Measurements from ENCODE around the gene BPTF.

BPTF gene

DNA sequence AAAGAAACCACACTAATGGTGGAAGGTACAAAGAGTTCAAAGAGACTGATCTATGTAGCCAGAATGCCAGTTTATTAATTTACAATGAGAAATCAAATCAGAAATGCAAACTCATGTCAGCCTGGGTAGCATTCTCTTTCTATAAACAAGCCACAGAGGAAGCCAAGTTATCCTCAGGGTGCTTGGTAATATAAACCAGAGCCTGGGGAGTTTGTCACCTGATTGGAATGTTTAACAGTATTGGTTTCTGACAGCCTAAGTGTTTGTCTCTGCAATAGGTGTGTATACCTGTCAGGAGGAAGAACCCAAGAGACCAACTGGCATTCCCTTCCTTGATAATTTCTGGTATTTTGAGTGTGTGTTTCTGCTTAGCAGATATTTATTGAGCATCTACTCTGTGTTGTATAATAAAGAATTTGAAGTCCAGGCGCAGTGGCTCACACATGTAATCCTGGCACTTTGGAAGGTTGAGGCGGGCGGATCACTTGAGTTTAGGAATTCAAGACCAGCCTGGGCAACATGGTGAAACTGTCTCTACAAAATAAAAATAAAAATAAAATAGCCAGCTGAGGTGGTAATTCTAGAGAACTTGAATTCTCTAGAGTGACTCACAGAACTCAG, 174.1 kb downstream of the BPTF start:
- TF ChIP-seq, protein P1, sequence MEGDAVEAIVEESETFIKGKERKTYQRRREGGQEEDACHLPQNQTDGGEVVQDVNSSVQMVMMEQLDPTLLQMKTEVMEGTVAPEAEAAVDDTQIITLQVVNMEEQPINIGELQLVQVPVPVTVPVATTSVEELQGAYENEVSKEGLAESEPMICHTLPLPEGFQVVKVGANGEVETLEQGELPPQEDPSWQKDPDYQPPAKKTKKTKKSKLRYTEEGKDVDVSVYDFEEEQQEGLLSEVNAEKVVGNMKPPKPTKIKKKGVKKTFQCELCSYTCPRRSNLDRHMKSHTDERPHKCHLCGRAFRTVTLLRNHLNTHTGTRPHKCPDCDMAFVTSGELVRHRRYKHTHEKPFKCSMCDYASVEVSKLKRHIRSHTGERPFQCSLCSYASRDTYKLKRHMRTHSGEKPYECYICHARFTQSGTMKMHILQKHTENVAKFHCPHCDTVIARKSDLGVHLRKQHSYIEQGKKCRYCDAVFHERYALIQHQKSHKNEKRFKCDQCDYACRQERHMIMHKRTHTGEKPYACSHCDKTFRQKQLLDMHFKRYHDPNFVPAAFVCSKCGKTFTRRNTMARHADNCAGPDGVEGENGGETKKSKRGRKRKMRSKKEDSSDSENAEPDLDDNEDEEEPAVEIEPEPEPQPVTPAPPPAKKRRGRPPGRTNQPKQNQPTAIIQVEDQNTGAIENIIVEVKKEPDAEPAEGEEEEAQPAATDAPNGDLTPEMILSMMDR (IDR thresholded peaks at IDR 0.05; ENCODE audit: control insufficient read depth, extremely low read depth, insufficient read depth): no peak
- no peak overlapping the region for H3K4me3 ChIP-seq (ENCODE audit: low read depth, low read length)
- DNase-seq (ENCODE audit: low read depth): no peak

DNA sequence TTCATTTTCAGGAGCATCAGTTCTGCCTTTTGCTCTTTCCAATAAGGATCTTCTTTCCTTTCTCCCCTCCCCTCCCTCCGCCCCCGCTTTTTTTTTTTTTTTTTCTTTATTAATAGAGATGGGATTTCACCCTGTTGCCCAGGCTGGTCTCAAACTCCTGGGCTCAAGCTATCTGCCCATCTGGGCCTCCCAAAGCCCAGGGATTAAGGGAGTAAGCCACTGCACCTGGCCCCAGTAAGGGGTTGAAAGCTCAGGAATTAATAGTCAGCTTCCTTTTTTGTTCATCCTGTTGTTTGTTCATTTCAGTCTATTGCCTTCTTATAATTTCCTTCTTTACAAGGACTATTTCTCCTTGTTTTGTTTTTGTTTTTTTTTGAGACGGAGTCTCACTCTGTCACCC, 178.9 kb downstream of the BPTF start:
- no peak for DNase-seq (ENCODE audit: low read depth)

DNA sequence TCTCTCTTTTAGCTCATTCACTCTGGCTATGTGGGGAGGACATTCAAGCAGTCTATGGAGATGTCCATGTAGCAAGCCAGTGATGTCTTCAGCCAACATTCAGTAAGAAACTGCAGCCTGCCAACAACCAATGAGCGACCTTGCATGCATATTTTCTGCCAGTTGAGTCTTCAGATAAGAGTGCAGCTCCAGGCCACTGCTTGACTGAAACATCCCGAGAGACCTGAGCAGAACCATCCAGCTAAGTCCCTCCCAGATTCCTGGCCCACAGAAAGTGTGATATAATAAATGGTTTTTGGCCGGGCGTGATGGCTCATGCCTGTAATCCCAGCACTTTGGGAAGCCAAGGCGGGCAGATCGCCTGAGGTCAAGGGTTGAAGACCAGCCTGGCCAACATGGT, 181.5 kb downstream of the BPTF start:
- TF ChIP-seq, protein P1 (IDR thresholded peaks at IDR 0.05; ENCODE audit: control insufficient read depth, extremely low read depth, insufficient read depth): no peak
- no peak overlapping the region for H3K4me3 ChIP-seq (ENCODE audit: low read depth, low read length)
- DNase-seq (ENCODE audit: low read depth): no peak

More for the DNA sequence above, 178.9 kb downstream of the BPTF start:
- no peak overlapping the region for H3K4me3 ChIP-seq (ENCODE audit: low read depth, low read length)
- TF ChIP-seq, protein P1 (IDR thresholded peaks at IDR 0.05; ENCODE audit: control insufficient read depth, extremely low read depth, insufficient read depth): no peak

DNA sequence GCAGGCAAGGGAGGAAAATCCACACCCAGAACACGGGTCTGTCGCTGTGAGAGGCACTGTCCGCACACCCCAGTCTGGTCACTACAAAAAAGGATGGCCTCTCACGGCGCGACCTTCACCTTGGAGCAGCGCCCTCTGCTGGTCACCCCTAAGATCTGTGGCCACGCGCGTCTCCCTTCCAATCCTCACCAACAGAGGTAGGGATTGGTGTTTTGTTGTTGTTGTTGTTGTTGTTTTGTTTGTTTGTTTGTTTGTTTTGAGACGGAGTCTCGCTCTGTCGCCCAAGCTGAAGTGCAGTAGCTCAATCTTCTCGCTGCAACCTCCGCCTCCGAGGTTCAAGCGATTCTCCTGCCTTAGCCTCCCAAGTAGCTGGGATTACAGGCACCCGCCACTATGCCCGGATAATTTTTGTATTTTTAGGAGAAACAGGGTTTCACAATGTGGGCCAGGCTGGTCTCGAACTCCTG, 185.9 kb downstream of the BPTF start:
- no peak overlapping the region for H3K4me3 ChIP-seq (ENCODE audit: low read depth, low read length)
- DNase-seq (ENCODE audit: low read depth): no peak
- TF ChIP-seq, protein P1 (IDR thresholded peaks at IDR 0.05; ENCODE audit: control insufficient read depth, extremely low read depth, insufficient read depth): peak; percentile 65

DNA sequence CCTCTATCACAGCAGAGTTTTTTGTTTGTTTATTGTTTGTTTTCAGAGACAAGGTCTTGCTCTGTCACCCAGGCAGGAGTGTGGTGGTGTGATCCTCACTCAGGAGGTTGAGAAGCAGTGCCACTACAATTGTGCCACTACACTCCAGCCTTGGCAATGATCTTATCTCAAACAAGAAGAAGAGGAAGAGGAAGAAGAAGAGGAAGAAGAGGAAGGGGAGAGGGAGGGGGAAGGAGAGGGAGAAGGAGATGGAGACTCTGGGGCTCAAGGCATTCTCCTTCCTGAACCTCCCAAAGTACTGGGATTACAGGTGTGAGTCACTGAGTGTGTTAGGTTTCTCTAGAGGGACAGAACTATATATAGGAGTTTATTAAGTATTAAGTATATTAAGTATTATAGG, 188.1 kb downstream of the BPTF start:
- H3K4me3 ChIP-seq (ENCODE audit: low read depth, low read length): no peak overlapping the region
- TF ChIP-seq, protein P1 (IDR thresholded peaks at IDR 0.05; ENCODE audit: control insufficient read depth, extremely low read depth, insufficient read depth): no peak
- no peak for DNase-seq (ENCODE audit: low read depth)

DNA sequence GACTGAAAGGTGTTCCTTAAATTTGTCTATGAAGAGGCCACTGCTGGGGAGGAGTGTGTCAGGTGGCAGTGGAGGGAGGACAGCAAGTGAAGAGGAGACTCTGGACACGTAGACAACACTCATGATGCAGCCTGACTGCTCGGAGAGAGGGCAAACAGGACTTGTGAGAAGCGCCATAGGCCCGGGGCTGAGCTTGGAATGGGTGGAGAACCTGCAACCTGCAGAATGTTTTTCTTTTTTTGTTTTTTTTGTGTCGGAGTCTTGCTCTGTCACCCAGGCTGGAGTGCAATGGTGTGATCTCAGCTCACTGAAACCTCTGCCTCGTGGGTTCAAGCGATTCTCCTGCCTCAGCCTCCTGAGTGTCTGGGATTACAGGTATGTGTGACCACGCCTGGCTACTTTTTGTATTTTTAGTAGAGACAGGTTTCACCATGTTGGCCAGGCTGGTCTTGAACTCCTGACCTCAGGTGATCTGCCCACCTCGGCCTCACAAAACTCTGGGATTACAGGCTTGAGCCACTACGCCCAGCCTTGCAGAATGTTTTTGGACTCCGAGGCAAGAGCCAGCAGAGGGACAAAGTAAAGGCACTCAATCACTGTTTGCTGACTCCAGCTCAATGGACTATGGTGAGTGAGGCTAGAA, 189.9 kb downstream of the BPTF start:
- TF ChIP-seq, protein P1 (IDR thresholded peaks at IDR 0.05; ENCODE audit: control insufficient read depth, extremely low read depth, insufficient read depth): no peak
- H3K4me3 ChIP-seq (ENCODE audit: low read depth, low read length): no peak overlapping the region
- no peak for DNase-seq (ENCODE audit: low read depth)
